GM19397 (cell line): ENCODE measurements around the gene HABP4.

Source experiments
- ATAC-seq: cut with Tn5 transposase; IDR thresholded peaks from one replicate; pipeline ENCODE4 v1.9.1; 2021; ENCODE audit warnings: mild to moderate bottlenecking, moderate library complexity; ENCODE audit not compliant: unreplicated experiment

The HABP4 gene

GRCh38 chr9:96449845-96450612 is at the start of gene HABP4:
TSS of gene HABP4 (plus strand) at chr9:96450169. CDS start at chr9:96450280, 111 bp downstream.
- ATAC-seq: peak; percentile 98

GRCh38 chr9:96408409-96409280 is 41.3 kb upstream of the HABP4 start:
- no peak for ATAC-seq

GRCh38 chr9:96411129-96411838 is 38.7 kb upstream of the HABP4 start:
- ATAC-seq: no peak

- ATAC-seq: no peak
These were observed 37.6 kb upstream of the HABP4 start for GRCh38 chr9:96412174-96412913.

- ATAC-seq: no peak
These were observed 36.4 kb upstream of the HABP4 start for GRCh38 chr9:96413302-96414221.

- peak; percentile 21 for ATAC-seq
These were observed 32.9 kb upstream of the HABP4 start for GRCh38 chr9:96417051-96417586.

- ATAC-seq: no peak
These were observed 32.3 kb upstream of the HABP4 start for GRCh38 chr9:96417661-96418082.

GRCh38 chr9:96418083-96418919 is 31.7 kb upstream of the HABP4 start, which contains the start of gene ZNF367:
TSS of gene ZNF367 (minus strand) at chr9:96418370. CDS start at chr9:96418032, 338 bp downstream.
- peak; percentile 67 for ATAC-seq

GRCh38 chr9:96418920-96419690 is 30.9 kb upstream of the HABP4 start:
- peak; percentile 33 for ATAC-seq

GRCh38 chr9:96419691-96419969 is 30.3 kb upstream of the HABP4 start:
- ATAC-seq: no peak

- no peak for ATAC-seq
These were observed 29.3 kb upstream of the HABP4 start for GRCh38 chr9:96420468-96421219.

- no peak for ATAC-seq
These were observed 26.5 kb upstream of the HABP4 start for GRCh38 chr9:96423322-96423984.

- no peak for ATAC-seq
These were observed 26.0 kb upstream of the HABP4 start for GRCh38 chr9:96423985-96424336.

- ATAC-seq: no peak
These were observed 24.3 kb upstream of the HABP4 start for GRCh38 chr9:96425500-96426169.

- ATAC-seq: no peak
These were observed 20.2 kb upstream of the HABP4 start for GRCh38 chr9:96429732-96430131.

GRCh38 chr9:96430377-96430776 is 19.6 kb upstream of the HABP4 start:
- no peak for ATAC-seq
